ENCODE results near the gene CDK13.

Gene CDK13

GRCh38 chr7:40008223-40008815, 58.3 kb downstream of the CDK13 start:
- DNase-seq, result no peak

GRCh38 chr7:40009301-40009700, 59.2 kb downstream of the CDK13 start:
- no peak for DNase-seq

- DNase-seq, result no peak
These were observed 64.3 kb downstream of the CDK13 start for GRCh38 chr7:40014376-40014775.

- DNase-seq, result peak in 6 of 51 donors; percentile 1 to 16 (median 1)
These were observed 65.8 kb downstream of the CDK13 start for GRCh38 chr7:40015790-40016296.

GRCh38 chr7:40019558-40019957, 69.5 kb downstream of the CDK13 start:
- no peak for DNase-seq

- DNase-seq, result no peak
These were observed 74.0 kb downstream of the CDK13 start for GRCh38 chr7:40024048-40024447.

- no peak for DNase-seq
These were observed 74.8 kb downstream of the CDK13 start for GRCh38 chr7:40024841-40025240.

GRCh38 chr7:40027545-40027944, 77.5 kb downstream of the CDK13 start:
- DNase-seq, result no peak

GRCh38 chr7:40033826-40034225, 83.8 kb downstream of the CDK13 start:
- DNase-seq, result no peak

- no peak for DNase-seq
These were observed 91.4 kb downstream of the CDK13 start for GRCh38 chr7:40041456-40041855.

- no peak for DNase-seq
These were observed 93.1 kb downstream of the CDK13 start for GRCh38 chr7:40043164-40043563.

- DNase-seq, result no peak
These were observed 97.6 kb downstream of the CDK13 start for GRCh38 chr7:40047661-40048060.

GRCh38 chr7:40057292-40057691, 107.2 kb downstream of the CDK13 start:
- DNase-seq, result no peak

- no peak for DNase-seq
These were observed 108.0 kb downstream of the CDK13 start for GRCh38 chr7:40058026-40058425.

- DNase-seq, result no peak
These were observed 108.6 kb downstream of the CDK13 start for GRCh38 chr7:40058636-40059035.

GRCh38 chr7:40059057-40059456, 109.0 kb downstream of the CDK13 start:
- DNase-seq, result no peak

GRCh38 chr7:40072268-40072667, 122.2 kb downstream of the CDK13 start:
- DNase-seq, result no peak

GRCh38 chr7:40073239-40073638, 123.2 kb downstream of the CDK13 start:
- no peak for DNase-seq

GRCh38 chr7:40077849-40078248, 127.8 kb downstream of the CDK13 start:
- DNase-seq, result no peak

GRCh38 chr7:40092182-40092581, 142.1 kb downstream of the CDK13 start:
- no peak for DNase-seq

- no peak for DNase-seq
These were observed 143.7 kb downstream of the CDK13 start for GRCh38 chr7:40093631-40094350.

- no peak for DNase-seq
These were observed 145.2 kb downstream of the CDK13 start for GRCh38 chr7:40095230-40095629.

GRCh38 chr7:40095695-40096327, 145.8 kb downstream of the CDK13 start:
- DNase-seq, result no peak
